SJCRH30 (cell line): Measurements from ENCODE around the gene DNPH1. TPM values are rescaled to one million over a fixed set of nuclear protein-coding genes. Genes with fewer than 3 reads are reported as not detected.
A peak's percentile ranks its signal among the peaks of the same experiment; 100 is the strongest.

ENCODE experiments used
- DNase-seq, 2 experiments: peaks; one replicate each; pipeline ENCODE4 v3.0.0-alpha.2; 2015 to 2020
- H3K27ac ChIP-seq: fragments of 250-450 bp; sonication (Bioruptor Pico); 2 replicates; pipeline ENCODE4 v1.5.1; 2020; ENCODE audit warnings: mild to moderate bottlenecking, moderate library complexity
- H3K27me3 ChIP-seq: fragments of 250-450 bp; sonication (Bioruptor Pico); 2 replicates; pipeline ENCODE4 v1.5.1; 2020; ENCODE audit warnings: mild to moderate bottlenecking, moderate library complexity
- H3K36me3 ChIP-seq: fragments of 250-450 bp; sonication (Bioruptor Pico); 2 replicates; pipeline ENCODE4 v1.5.1; 2020; ENCODE audit warnings: mild to moderate bottlenecking, moderate library complexity
- H3K4me1 ChIP-seq: fragments of 250-450 bp; sonication (Bioruptor Pico); 2 replicates; pipeline ENCODE4 v1.5.1; 2020; ENCODE audit warnings: mild to moderate bottlenecking, moderate library complexity
- H3K4me3 ChIP-seq: fragments of 250-450 bp; sonication (Bioruptor Pico); 2 replicates; pipeline ENCODE4 v1.5.1; 2020; ENCODE audit warnings: mild to moderate bottlenecking, moderate library complexity
- H3K9me3 ChIP-seq: fragments of 250-450 bp; sonication (Bioruptor Pico); replicated peaks from 2 replicates; pipeline ENCODE4 v1.5.1; 2020; ENCODE audit warnings: mild to moderate bottlenecking, moderate library complexity
- total RNA-seq: library from RNA; depleted of rRNA; stranded (reverse); fragments of >200 nt; shearing (Covaris generic); gene quantifications from 2 replicates; pipeline ENCODE4 v1.2.3, GENCODE V29; 2014

DNPH1 gene
- total RNA-seq, 1 experiment from 2014 or later = 23.8 TPM

DNA sequence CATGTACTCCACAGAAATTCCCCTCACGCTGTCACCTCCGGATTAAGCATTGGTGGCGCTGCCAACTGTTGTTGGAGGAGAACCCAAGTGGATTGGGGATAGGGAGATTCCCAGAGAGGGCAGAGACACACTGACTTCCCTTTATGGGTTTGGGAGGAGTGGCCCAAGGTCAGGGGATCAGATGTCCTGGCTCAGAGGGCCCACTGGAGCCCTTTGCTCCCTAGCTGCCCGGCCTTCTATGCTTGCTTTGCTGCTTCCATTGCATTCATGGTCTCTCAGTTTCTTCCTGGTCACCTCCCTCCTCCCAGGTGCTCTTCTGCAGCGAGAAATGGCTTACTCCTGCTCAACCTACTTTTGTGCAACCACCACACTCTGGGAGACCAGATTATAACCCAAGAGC lies 32.9 kb downstream of the DNPH1 start:
- Histone ChIP-seq H3K27ac (no peak overlapping the region), H3K4me3 (no peak overlapping the region), H3K36me3 (peaks cover 10% of the 10 kb centered on the region; the same call in 1 of the 2 replicates), H3K27me3 (no peaks in the 10 kb centered on the region), H3K4me1 (no peaks in the 10 kb centered on the region), H3K9me3 (no peaks in the 10 kb centered on the region)
- DNase-seq = no peak

DNA sequence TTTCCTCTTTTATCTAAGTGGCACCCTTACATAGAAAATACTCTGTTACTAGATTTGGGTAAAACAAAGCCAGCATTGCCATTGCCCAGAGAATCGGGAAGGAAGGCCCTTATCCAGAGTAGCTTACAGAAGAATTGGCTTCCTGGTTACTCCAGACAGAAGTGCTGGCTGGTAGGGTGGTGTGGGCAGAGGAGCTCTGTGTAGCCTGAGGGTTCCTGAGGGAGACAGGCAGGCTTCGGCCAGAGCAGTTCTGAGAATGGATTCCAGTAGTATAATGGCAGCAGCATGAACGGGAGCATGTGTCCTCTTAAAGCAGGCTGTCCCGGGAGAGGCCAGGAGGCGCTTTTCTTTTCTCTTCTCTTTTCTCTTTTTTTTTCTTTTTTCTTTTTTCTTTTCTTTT lies 35.4 kb downstream of the DNPH1 start:
- Histone ChIP-seq H3K4me1 (no peaks in the 10 kb centered on the region), H3K9me3 (no peaks in the 10 kb centered on the region), H3K27ac (no peak overlapping the region), H3K36me3 (peaks cover 10% of the 10 kb centered on the region; the same call in 1 of the 2 replicates), H3K4me3 (no peak overlapping the region), H3K27me3 (no peaks in the 10 kb centered on the region)
- DNase-seq = no peak

DNA sequence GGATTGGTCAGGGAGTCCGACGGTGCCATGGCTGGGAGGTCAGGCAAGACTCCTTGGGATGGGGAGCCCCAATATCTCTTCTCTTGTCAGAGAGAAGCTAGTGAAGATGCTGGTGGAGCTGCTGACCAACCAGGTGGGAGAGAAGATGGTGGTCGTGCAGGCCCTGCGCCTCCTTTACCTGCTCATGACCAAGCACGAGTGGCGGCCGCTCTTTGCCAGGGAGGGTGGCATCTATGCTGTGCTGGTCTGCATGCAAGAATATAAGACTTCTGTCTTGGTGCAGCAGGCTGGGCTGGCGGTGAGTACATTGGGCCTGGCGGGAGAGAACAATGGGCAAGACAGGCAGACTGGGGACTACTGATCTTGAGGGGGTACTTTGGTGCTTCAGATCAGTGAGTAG lies 36.4 kb downstream of the DNPH1 start:
- no peak for DNase-seq

DNA sequence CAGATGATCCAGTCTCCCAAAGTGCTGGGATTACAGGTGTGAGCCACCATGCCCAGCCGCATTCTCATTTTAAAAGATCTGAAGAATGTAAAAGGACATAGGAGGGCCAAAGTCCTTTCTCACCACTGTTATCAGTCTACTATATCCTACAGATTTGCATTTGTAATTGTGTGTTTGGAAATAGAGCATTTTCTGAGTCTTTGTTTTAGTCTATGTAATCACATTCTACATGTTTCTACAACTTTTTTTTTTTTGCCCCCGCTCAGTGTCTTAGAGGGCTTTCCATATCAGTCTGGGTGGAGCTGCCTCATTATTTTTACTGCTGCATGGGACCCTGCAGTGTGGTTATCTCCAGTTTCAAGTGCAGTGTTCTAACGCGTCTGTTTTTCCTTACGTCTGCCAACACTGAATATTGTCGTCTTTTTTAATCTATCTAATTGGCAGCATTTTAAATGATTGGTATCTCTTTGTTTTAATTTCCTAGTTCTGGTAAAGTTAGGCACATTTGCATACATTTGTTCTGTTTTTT lies 39.4 kb downstream of the DNPH1 start:
- peaks cover 18% of the 10 kb centered on the region for H3K36me3 ChIP-seq
- no peak for DNase-seq

More for the DNA sequence above, 36.4 kb downstream of the DNPH1 start:
- Histone ChIP-seq H3K27ac (no peak overlapping the region), H3K27me3 (no peaks in the 10 kb centered on the region), H3K4me1 (no peaks in the 10 kb centered on the region), H3K36me3 (peaks cover 10% of the 10 kb centered on the region; the same call in 1 of the 2 replicates), H3K4me3 (no peak overlapping the region), H3K9me3 (no peaks in the 10 kb centered on the region)

DNA sequence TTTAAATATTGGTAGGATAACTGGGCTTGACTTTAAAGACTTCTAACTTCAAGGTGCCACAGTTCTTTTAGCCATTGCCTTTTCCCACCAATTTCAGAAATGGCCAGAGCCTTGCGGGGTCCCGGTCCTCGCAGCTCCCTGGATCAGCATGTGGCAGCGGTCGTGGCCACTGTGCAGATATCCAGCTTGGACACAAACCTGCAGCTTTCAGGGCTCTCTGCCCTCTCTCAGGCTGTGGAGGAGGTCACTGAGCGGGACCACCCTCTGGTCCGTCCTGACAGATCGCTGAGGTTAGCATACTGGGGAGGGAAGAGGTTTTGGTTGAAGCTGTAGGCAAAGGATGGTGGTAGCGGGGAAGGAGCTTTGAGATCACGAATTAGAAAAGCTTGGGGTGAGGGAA lies 40.9 kb downstream of the DNPH1 start:
- no peak overlapping the region for H3K4me3 ChIP-seq
- H3K27me3 ChIP-seq = no peaks in the 10 kb centered on the region
- no peak overlapping the region for H3K27ac ChIP-seq

More for the DNA sequence above, 39.4 kb downstream of the DNPH1 start:
- Histone ChIP-seq H3K9me3 (no peaks in the 10 kb centered on the region), H3K27ac (no peak overlapping the region), H3K4me1 (no peaks in the 10 kb centered on the region), H3K27me3 (no peaks in the 10 kb centered on the region), H3K4me3 (no peak overlapping the region)

DNA sequence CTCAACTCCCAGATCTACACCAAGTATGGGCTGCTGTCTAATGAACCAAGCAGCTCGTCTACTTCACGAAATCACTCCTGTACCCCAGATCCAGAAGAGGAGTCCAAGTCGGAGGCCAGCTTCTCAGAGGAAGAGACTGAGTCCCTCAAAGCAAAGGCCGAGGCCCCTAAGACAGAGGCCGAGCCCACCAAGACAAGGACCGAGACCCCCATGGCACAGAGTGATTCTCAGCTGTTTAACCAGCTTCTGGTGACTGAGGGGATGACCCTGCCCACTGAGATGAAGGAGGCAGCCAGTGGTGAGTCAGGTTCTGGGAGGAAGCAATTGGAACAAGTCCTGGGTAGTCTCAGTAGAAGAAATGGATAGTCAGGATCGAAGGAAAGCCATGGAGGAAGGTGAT lies 41.5 kb downstream of the DNPH1 start:
- no peak overlapping the region for H3K27ac ChIP-seq
- no peaks in the 10 kb centered on the region for H3K4me1 ChIP-seq
- no peaks in the 10 kb centered on the region for H3K9me3 ChIP-seq
- H3K36me3 ChIP-seq = peaks cover 11% of the 10 kb centered on the region
- no peaks in the 10 kb centered on the region for H3K27me3 ChIP-seq
- H3K4me3 ChIP-seq = no peak overlapping the region
- DNase-seq = no peak

More for the DNA sequence above, 40.9 kb downstream of the DNPH1 start:
- no peak for DNase-seq
- Histone ChIP-seq H3K36me3 (peaks cover 14% of the 10 kb centered on the region), H3K9me3 (no peaks in the 10 kb centered on the region), H3K4me1 (no peaks in the 10 kb centered on the region)

DNA sequence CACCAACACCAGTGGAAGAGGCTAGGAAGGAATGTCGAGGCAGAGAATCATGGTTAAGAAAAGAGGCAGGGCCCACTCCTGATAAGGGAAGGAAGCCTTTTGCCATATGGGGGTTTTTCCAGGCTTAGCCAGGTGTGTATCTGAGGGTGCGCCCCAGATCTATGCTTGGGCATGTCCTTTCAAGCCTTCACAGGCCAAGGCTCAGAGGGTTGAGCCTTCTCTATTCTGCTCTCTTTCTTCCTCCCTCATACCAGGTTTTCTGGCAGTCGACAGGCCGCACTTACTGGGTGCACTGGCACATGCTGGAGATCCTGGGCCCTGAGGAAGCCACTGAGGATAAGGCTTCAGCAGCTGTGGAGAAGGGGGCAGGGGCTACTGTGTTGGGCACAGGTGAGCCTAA lies 42.6 kb downstream of the DNPH1 start:
- no peaks in the 10 kb centered on the region for H3K27me3 ChIP-seq
- peaks cover 11% of the 10 kb centered on the region for H3K36me3 ChIP-seq
- H3K4me3 ChIP-seq = no peak overlapping the region
- no peaks in the 10 kb centered on the region for H3K4me1 ChIP-seq
- H3K9me3 ChIP-seq = no peaks in the 10 kb centered on the region
- no peak for DNase-seq
- H3K27ac ChIP-seq = no peak overlapping the region

DNA sequence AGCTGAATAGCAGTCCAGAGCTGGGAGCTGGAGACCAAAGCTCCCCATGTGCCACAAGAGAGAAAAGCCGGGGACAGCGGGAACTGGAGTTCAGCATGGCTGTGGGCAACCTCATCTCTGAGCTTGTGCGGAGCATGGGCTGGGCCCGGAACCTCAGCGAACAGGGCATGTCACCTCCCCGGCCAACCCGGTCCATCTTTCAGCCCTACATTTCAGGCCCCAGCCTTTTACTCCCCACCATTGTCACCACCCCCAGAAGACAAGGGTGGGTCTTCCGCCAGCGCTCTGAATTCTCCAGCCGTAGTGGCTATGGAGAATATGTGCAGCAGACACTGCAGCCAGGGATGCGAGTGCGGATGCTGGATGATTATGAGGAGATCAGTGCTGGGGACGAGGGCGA lies 43.3 kb downstream of the DNPH1 start:
- no peak overlapping the region for H3K27ac ChIP-seq
- no peak for DNase-seq
- H3K4me3 ChIP-seq = no peak overlapping the region
- H3K27me3 ChIP-seq = no peaks in the 10 kb centered on the region
- H3K36me3 ChIP-seq = peaks cover 11% of the 10 kb centered on the region
- H3K4me1 ChIP-seq = 0 out of 2 replicates have a peak, but pooled peaks cover 2% of the 10 kb centered on the region
- H3K9me3 ChIP-seq = no peaks in the 10 kb centered on the region

DNA sequence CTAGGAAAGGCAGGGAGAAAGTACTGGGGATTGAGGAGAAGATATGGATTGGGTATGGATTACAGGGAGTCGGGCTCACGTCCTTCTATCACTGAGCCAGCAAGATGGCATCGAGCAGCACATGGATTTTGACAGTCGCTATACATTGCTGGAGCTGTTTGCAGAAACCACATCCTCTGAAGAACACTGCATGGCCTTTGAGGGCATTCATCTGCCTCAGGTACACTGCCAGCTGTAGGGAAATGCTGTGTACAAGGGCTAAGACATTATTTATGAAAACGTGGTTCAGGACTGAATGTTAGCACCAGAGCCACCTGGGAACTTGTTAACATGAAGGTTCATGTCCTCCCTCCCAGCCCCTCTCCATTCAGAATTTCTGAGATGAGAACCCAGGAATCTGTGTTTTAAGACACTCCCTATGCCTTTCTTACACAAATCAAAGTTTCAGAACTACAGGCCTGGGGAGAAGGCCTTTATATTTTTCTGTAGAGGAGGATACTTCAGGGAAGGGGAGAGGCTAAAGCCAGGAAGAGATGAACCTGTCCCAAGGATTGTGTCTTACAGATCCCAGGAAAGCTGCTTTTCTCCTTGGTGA lies 43.8 kb downstream of the DNPH1 start:
- Histone ChIP-seq H3K4me3 (no peak overlapping the region), H3K4me1 (0 out of 2 replicates have a peak, but pooled peaks cover 2% of the 10 kb centered on the region), H3K36me3 (peaks cover 14% of the 10 kb centered on the region), H3K27me3 (no peaks in the 10 kb centered on the region), H3K27ac (no peak overlapping the region), H3K9me3 (no peaks in the 10 kb centered on the region)
- DNase-seq = no peak

DNA sequence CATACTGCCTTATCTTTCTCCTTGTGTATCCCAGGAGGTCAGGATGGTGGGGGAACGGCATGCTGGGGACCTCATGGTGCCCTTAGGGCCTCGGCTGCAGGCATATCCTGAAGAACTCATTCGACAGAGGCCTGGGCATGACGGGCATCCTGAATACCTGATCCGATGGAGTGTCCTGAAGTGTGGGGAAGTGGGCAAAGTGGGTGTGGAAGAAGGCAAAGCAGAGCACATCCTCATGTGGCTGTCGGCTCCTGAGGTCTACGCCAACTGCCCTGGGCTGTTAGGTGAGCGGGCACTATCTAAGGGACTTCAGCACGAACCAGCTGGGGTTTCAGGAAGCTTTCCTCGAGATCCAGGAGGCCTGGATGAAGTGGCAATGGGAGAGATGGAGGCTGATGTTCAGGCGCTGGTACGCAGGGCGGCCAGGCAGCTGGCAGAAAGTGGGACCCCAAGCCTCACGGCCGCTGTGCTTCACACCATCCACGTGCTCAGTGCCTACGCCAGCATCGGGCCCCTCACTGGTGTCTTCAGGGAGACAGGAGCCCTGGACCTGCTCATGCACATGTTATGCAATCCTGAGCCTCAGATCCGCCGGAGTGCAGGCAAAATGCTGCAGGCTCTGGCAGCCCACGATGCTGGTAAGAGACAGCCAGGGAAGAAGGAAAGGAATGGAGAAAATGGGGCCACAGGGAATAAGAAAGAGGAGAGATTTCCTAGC lies 44.9 kb downstream of the DNPH1 start:
- H3K4me1 ChIP-seq = 0 out of 2 replicates have a peak, but pooled peaks cover 2% of the 10 kb centered on the region
- peaks cover 14% of the 10 kb centered on the region for H3K36me3 ChIP-seq
- no peak for DNase-seq
- no peak overlapping the region for H3K27ac ChIP-seq
- H3K9me3 ChIP-seq = no peaks in the 10 kb centered on the region
- no peaks in the 10 kb centered on the region for H3K27me3 ChIP-seq
- H3K4me3 ChIP-seq = no peak overlapping the region

DNA sequence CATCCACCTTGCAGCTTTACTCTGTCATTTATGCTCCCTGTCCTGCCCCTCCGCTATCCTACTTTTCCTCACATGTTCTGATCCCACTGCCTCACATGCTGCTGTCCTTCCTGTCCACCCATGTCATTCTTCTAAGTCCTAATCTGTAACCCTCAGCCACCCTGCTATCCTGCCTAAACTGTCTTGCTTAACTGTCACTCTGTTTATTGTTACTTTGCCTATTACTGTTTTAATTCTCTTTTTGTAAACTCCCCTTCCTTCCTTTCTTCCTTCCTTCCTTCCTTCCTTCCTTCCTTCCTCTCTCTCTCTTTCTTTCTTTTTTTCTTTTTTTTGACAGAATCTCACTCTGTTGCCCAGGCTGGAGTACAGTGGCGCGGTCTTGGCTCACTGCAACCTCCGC lies 45.8 kb downstream of the DNPH1 start:
- H3K4me3 ChIP-seq = no peak overlapping the region

DNA sequence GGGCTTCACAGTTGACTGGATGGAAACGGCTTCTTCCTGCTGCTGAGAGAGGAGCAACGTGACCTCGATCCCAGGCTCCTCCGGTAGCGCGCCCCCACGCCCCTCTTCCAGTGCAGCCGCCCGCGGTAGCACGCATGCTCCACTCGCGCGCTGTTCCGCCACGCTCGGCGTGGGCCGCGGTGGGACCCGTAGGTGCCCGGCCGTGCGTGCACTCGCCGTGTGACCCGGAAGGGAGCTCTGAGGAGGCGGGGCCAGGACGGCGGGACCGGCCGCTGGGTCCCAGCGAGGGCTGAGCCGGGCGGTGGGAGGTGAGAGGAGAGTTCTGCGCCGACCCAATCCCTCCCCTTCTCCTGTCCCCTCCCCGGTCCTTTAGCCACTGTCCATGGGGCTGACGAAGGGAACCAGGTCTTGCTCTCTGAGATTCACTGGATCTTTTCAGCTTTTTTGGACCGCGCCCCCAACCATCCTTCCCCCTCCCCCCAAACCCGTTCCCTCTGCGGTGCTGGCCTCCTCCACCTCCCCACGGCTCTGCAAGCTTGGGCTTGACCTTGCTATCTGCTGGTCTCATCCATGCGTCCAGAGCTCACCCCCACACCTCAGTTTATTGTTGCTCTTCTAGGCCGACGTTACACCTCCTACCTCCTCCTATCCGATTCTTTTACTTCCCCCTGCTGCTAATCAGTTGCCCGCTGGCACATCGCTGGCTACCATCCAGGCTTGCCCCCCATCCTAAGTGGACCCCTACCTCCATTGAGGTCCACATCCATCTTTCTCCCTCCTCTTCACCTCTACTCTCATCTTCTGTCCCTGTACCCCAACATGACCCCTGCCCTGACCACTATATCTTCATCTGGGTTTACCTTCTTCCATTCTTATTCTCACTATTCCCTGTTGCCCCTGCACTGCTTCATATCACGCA lies 47.1 kb downstream of the DNPH1 start, which contains the start of gene CUL9:
Gene CUL9, plus strand, starts transcription at position 255 of the 919 bp plus-strand sequence. CDS start 2,115 bp downstream, outside the sequence.
- H3K9me3 ChIP-seq = no peaks in the 10 kb centered on the region
- peak within 1 kb of the TSS; percentile 13; the same call in 1 of the 2 replicates for H3K27ac ChIP-seq
- H3K4me3 ChIP-seq = peak within 1 kb of the TSS; percentile 71
- 0 out of 2 replicates have a peak, but pooled peaks cover 2% of the 10 kb centered on the region for H3K4me1 ChIP-seq
- H3K36me3 ChIP-seq = peaks cover 20% of the 10 kb centered on the region
- DNase-seq = peak; percentile 81
- no peaks in the 10 kb centered on the region for H3K27me3 ChIP-seq

More for the DNA sequence above, 45.8 kb downstream of the DNPH1 start:
- Histone ChIP-seq H3K27ac (no peak overlapping the region), H3K36me3 (peaks cover 20% of the 10 kb centered on the region), H3K27me3 (no peaks in the 10 kb centered on the region), H3K9me3 (no peaks in the 10 kb centered on the region), H3K4me1 (0 out of 2 replicates have a peak, but pooled peaks cover 2% of the 10 kb centered on the region)
- no peak for DNase-seq

DNA sequence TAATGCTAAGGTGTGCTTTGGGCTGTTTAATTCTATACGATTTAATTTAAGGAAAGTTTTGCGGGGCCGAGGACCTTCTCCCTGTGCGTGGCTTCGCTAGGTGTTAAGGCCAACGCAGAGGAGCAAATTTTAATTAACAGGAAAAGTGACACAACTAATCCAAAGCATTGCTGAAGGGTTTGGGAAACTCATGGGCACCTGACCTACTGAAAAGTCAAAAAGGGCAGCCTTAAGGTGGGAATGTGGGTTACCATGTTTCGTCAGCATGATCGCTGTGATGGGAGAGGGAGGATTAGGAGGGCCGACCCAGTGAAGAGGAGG lies 47.7 kb downstream of the DNPH1 start:
- Histone ChIP-seq H3K36me3 (peaks cover 20% of the 10 kb centered on the region), H3K4me1 (0 out of 2 replicates have a peak, but pooled peaks cover 2% of the 10 kb centered on the region)

DNA sequence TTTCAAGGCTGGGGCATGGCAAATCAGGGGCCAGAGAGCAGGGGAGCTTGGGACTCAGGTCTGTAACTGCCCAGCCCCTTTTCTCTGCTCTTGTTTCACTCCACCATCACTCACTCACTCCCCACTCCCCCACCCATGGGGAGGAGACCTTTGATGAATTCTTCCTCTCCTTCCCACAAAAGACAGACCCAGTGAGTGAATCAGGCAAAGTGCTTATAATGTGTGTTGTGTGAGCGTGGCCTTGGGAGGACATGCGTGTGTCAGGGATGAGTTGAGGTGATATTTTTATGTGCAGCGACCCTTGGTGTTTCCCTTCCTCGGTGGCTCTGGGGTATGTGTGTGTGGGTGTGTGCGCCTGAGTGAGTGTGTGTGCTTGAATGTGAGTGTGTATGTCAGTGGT lies 48.3 kb downstream of the DNPH1 start:
- H3K4me3 ChIP-seq = no peak overlapping the region
- no peak overlapping the region for H3K27ac ChIP-seq
- H3K27me3 ChIP-seq = no peaks in the 10 kb centered on the region
- DNase-seq = no peak
- 0 out of 2 replicates have a peak, but pooled peaks cover 2% of the 10 kb centered on the region for H3K4me1 ChIP-seq
- no peaks in the 10 kb centered on the region for H3K9me3 ChIP-seq
- H3K36me3 ChIP-seq = peaks cover 20% of the 10 kb centered on the region

More for the DNA sequence above, 47.7 kb downstream of the DNPH1 start:
- DNase-seq = no peak
- Histone ChIP-seq H3K27me3 (no peaks in the 10 kb centered on the region), H3K27ac (peak overlapping the region; percentile 13; the same call in 1 of the 2 replicates), H3K4me3 (peak overlapping the region; percentile 71), H3K9me3 (no peaks in the 10 kb centered on the region)
